ENCODE results near the gene EXOC1. TPM values are rescaled to one million over a fixed set of nuclear protein-coding genes. Genes with fewer than 3 reads are reported as not detected.

EXOC1 gene
- total and polyA plus RNA-seq, 2 of the 4 experiments (the other 2 are of a cell fraction), result 19.9 to 49.5 TPM

- H3K14ac ChIP-seq (replicated peaks; ENCODE audit: low read depth, low read length), result no peak overlapping the region
- no peak overlapping the region for H2BK15ac ChIP-seq (ENCODE audit: low read depth, low read length)
- no peak overlapping the region for H2BK120ac ChIP-seq (ENCODE audit: low read depth, low read length)
- no peaks in the 10 kb centered on the region for H4K20me1 ChIP-seq (ENCODE audit: insufficient read depth, low read length)
- TF ChIP-seq BHLHE40 (IDR thresholded peaks at IDR 0.05; ENCODE audit: low read depth, low read length), result no peak
- no peak for TF ChIP-seq MXI1 (IDR thresholded peaks at IDR 0.05; ENCODE audit: borderline replicate concordance, low read depth, low read length)
- TF ChIP-seq USF2 (IDR thresholded peaks at IDR 0.05; ENCODE audit: low read depth, low read length), result no peak
- TF ChIP-seq RFX5 (IDR thresholded peaks at IDR 0.05; ENCODE audit: low read depth, low read length), result no peak
- no peak for TF ChIP-seq MAZ (IDR thresholded peaks at IDR 0.05; ENCODE audit: borderline replicate concordance, low read depth, low read length)
- peak; percentile 59; the same call in 1 of the 2 replicates for TF ChIP-seq CEBPB (IDR thresholded peaks at IDR 0.05; ENCODE audit: low read depth, low read length)
- H3K9me1 ChIP-seq (ENCODE audit: insufficient read depth, low read length), result no peaks in the 10 kb centered on the region
- no peaks in the 10 kb centered on the region for H3K9me3 ChIP-seq (ENCODE audit: control insufficient read depth, insufficient read depth, low read length)
- no TSS peak for BruUV-seq (replicated peaks)
- H3K9ac ChIP-seq (ENCODE audit: low read depth, low read length), result no peak overlapping the region
- no peak overlapping the region for H2AFZ ChIP-seq (replicated peaks; ENCODE audit: low read length, poor library complexity)
- ATAC-seq (ENCODE audit: low read depth), result peak; percentile 69
- no peak overlapping the region for H3K4me3 ChIP-seq (ENCODE audit: insufficient read depth, low read depth, low read length)
- H2BK20ac ChIP-seq (ENCODE audit: low read depth, low read length), result no peak overlapping the region
- H3K36me3 ChIP-seq (ENCODE audit: control insufficient read depth, insufficient read depth, low read length), result peaks cover 2% of the 10 kb centered on the region; the same call in 1 of the 2 replicates
- no peak overlapping the region for H3K27ac ChIP-seq (ENCODE audit: insufficient read depth, low read length)
- peak overlapping the region; percentile 67; the same call in 1 of the 2 replicates for H3K4me2 ChIP-seq (ENCODE audit: low read depth, low read length)
- H3K56ac ChIP-seq (ENCODE audit: extremely low read depth, insufficient read depth, low read length), result no peak overlapping the region
- H2AK5ac ChIP-seq (ENCODE audit: low read depth, low read length), result no peak overlapping the region
- peak; percentile 68 for DNase-seq
- no peak overlapping the region for H2BK5ac ChIP-seq (ENCODE audit: low read depth, low read length, poor library complexity, severe bottlenecking)
- intact Hi-C loops (cut with micrococcal nuclease) (no loop called here), in situ Hi-C loops (cut with MboI; ENCODE audit: low sequenced_read_pairs) (no loop called here), dilution Hi-C loops (cut with HindIII; ENCODE audit: low sequenced_read_pairs, unreplicated experiment) (no loop called here)
- no CpG with 5 or more reads among the region's 1 CpG for WGBS, 2 experiments (ENCODE audit: extremely low coverage in 2 of 2, insufficient read length in 1 of 2)
- H3K79me1 ChIP-seq (ENCODE audit: low read depth in 1 of 2, low read length in 2 of 2), result no peaks in the 10 kb centered on the region
- H2AK9ac ChIP-seq (replicated peaks; ENCODE audit: low read depth, low read length, poor library complexity), result no peak overlapping the region
- POLR2A ChIA-PET (ENCODE audit: unreplicated experiment), result no interaction called here
- CTCF ChIA-PET, result interaction anchor here (0.5 kb wide), 1 partner anchor 609 kb away, joined by 5 read pairs; no protein-coding TSS in a partner anchor
- H4K91ac ChIP-seq (ENCODE audit: insufficient read depth, low read depth, low read length), result no peak overlapping the region
- no peak overlapping the region for H4K8ac ChIP-seq (ENCODE audit: low read depth in 2 of 2, low read length in 2 of 2)
- no peaks in the 10 kb centered on the region for H3K27me3 ChIP-seq (ENCODE audit: control insufficient read depth, insufficient read depth, low read length)
- H3K18ac ChIP-seq (ENCODE audit: low read depth, low read length), result no peak overlapping the region
- peaks cover 4% of the 10 kb centered on the region; the same call in 1 of the 2 replicates for H3K4me1 ChIP-seq (ENCODE audit: control insufficient read depth, insufficient read depth, low read length)
- H4K5ac ChIP-seq (ENCODE audit: low read depth, low read length), result no peak overlapping the region
- no peak overlapping the region for H3K4ac ChIP-seq (ENCODE audit: low read depth, low read length)
- H3K23ac ChIP-seq (ENCODE audit: low read depth, low read length), result no peak overlapping the region
These were observed 56.7 kb downstream of the EXOC1 start for GRCh38 chr4:55910140-55910539.
